Hippocampal formation (tissue), 2 donors: Measurements from ENCODE around the gene PRDX4.
"Not testable (repeated sequence)": the region's sequence is repeated elsewhere in the genome, so short reads cannot be mapped to it uniquely, and the experiment has no call there.

ENCODE experiments used
- DNase-seq, 2 donors: peaks; one replicate each; lab custom pipeline; 2025; lab: John Stamatoyannopoulos, UW

Gene PRDX4

DNA sequence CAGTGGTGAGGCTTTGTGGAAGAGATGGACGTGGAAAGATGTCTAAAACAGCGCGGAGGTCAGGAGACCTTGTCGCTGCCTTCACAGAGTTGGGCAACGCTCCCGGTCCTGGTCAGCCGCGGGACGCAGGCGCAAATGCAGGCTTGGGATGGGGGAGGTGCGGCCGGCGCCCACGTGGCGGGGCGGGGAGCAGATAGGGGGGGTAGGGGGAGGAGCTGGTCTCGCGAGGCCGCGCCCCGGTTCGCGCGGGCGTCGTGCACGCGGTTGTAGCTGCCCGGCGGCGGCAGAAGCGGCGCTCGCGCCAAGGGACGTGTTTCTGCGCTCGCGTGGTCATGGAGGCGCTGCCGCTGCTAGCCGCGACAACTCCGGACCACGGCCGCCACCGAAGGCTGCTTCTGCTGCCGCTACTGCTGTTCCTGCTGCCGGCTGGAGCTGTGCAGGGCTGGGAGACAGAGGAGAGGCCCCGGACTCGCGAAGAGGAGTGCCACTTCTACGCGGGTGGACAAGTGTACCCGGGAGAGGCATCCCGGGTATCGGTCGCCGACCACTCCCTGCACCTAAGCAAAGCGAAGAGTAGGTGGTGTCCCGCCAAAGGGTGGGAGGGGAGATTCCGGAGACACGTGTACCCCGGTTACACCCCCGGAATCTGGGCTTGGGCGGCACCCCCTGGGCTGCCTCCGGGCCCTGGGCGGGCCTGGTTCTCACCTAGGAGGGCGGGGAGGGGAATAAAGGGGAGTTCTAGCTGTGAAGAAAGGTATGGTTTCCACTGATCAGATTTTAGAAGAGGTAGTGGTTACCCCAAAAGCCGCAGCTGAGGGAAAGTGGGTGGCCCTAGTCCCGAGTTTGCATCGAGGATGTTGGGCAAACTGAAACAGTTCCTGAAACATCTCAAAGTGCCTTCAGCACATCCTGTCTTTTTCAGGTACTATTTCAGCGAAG is at the start of gene PRDX4:
TSS of gene PRDX4 (plus strand) at position 255 of the 939 bp plus-strand sequence. CDS start at position 333, 78 bp downstream.
- DNase-seq = peak; percentile 75 to 87

DNA sequence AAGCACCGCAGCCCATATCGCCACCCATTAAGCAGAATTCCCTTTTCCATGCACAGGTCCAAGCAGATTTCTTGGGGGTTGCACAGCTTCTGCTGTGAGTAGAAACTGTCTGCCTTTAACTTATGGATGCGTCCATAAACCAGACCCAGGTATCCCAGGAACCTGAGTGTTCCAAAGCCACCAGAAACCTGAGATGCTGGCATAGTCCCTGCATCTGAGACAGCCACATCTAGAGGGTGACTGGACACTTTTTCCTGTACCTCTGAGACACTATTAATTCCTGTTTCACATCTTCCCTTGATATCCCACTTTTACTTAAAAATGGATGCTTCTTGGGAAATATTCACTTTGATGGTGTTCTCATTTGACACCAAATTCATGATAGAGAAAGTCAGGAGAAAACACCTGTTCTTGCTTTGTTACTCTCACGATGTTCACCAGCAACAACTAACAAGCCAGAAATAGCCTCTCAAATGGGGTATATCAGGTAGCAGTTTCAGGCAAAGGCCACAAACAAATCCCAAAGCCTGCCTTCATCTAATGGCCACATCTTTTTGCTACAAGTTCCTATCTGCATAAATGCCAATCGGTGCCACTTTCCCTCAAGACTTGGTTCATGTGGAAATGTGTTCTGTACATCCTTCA is 45.5 kb upstream of the PRDX4 start:
- no peak for DNase-seq

DNA sequence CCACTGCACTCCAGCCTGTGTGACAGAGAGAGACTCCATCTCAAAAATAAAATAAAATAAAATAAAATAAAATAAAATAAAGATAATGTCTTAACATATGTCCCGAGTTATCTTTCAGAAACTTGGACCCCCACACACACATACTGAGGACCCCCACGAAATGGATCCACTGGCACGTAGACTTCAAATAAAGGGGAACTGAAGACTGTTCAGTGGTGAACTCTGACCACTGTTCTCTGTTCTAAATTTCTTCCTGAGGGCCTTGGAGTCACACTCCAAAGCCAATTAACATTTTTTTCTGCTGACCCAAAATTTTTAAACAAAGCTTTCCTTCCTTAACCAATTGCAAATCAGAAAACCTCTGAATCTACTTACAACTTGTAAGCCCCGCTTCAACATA is 43.5 kb upstream of the PRDX4 start:
- no peak for DNase-seq

DNA sequence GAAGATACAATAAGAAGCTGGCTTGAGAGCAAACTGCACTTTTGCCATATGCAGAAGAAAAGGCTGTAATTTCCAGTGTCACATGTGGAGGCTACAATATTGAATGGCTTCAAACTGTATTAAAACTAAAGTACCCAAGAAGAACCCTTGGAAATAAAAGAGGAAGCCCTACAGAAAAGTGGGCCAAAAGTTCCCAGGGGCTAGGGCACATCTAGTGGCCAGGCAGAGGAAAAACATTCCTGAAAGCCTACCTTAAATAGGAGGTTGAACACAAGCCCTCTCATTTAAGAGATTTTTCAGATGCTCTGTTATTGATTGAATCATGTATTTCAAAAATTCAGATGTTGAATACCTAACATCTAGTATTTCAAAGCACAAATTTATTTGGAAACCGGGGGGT is 40.6 kb upstream of the PRDX4 start:
- no peak for DNase-seq

DNA sequence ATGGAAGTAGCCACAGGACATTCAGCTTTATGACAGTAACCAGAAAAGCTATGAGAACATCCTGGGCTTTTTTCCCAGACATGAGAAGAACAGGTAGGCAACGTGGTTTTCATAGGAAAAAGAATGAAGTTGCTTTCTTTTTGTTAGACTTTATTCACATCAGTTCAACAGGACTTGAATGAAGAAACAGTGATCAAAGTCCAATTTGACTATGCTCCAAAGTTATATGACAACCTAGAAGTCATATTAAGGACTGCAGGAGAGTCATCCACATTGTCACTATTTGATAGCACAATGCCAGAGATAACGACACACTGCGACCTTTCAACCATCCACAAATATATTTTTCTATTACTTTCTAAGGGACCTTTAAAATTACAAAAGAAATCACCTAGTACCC is 39.2 kb upstream of the PRDX4 start:
- no peak for DNase-seq

DNA sequence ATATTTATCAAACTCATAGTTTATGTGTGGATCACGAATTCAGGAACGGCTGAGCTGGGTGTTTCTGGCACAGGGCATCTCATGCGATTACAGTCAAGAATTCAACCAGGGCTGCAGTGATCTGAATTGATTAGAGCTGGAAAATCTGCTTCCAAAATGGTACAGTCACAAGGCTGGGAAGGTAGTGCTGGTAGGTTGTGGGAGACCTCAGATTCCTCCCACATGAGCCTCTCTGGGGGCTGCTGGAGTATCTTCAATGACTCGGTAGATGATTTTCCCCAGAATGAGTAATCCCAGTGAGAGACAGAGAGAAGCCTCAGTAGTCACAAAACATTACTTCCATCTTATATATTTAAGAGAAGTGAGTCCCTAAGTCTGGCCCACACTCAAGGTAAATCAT is 36.2 kb upstream of the PRDX4 start:
- no peak for DNase-seq

DNA sequence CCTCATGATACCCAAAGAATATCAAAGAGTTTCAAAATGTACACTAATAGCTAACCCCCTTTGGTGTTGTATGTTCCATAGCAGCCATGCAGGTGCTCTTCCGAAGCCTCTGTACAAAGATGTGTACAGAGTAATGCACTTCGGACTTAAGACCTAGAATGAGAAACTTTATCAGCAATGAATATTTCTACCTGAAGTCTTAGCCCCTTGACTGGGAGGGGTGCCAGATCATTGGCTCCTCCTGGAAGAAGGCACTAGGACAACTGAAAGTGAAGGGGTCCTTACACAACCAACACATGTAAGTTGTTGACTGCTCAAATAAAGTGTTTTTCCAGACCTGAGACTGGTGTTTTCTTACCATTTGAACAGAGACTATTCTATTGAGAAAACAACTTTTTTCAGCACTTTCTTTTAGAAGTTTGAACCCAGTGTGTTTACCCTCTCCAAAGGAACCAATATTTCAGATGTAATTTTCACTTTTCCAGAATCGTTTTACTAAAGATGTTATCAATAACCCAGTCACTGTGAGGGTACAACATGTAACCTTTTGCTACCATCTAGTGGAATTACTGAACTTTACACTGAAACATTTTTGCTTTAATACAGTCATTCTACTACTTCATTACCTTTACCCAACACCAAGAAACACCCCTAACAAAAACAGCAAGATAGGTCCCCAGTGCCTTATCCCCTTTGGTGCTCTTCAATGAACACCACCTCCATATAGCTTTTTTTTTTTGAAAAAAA is 33.3 kb upstream of the PRDX4 start:
- no peak for DNase-seq

DNA sequence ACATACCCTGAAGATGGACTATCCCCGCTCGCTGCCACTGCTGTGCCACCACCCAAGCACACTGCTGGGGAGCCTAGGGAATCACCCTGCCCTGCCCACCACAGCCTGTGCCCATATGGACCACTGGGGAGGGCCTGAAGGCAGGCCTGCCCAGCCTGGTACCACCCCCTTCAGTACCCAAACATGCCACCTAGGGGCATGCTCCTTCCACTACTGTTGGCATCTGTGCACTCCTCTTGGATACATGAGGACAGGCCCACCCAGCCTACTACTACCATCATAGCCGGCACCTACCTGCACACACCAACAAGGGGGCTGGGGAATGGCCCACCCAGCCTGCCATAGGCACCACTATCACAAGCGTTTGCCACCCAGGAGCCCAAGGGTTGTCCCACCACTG is 30.1 kb upstream of the PRDX4 start:
- no peak for DNase-seq

DNA sequence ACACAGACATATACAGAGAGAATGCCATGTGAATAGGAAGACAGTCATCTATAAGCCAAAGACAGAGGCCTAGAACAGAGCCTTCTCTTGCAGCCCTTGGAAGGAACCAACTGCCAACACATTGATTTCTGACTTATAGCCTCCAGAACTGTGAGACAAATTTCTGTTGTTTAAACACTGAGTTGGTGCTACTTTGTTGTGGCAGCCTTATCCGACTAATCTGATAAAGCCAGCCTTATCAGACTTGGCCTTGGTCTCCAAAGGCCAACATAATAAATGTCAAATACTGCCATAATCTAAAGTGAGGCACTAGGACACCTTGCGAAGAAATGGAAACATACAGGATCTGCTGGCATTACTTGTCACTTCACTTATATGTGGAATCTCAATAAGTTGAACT is 24.3 kb upstream of the PRDX4 start:
- DNase-seq = no peak

DNA sequence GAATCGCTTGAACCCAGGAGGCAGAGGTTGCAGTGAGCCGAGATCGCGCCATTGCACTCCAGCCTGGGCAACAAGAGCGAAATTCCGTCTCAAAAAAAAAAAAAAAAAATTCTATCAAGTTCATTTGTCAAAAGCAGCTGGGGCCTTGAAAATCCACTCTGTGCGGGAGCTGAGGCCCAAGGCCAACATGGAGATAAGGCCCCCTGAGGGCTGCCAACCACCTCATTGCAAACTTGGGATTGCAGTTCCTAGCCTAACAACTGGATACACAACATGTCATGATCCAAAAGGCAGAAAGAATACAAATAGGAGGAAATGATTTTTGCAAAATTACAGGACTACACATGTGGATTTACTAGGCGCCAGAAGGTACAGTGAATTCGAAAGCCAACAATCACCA is 22.5 kb upstream of the PRDX4 start:
- DNase-seq = no peak

DNA sequence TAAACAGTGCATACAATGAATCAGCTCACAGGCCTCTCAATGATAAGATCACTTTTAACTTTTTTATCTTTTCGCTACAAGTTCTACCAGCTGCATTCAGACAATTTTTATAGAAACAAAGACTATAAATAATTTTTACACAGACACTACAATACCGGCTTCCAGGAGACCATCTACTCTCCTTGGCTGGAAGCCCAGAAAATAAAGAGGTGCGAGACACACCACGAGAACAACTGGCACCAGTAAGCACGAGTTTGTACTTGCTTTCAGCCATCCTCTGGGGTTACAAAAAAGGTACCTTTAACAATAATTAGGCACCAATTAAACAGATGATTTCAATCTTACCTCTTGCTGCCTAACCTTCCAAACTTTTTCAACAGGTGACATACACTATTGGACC is 11.2 kb upstream of the PRDX4 start:
- DNase-seq = no peak

DNA sequence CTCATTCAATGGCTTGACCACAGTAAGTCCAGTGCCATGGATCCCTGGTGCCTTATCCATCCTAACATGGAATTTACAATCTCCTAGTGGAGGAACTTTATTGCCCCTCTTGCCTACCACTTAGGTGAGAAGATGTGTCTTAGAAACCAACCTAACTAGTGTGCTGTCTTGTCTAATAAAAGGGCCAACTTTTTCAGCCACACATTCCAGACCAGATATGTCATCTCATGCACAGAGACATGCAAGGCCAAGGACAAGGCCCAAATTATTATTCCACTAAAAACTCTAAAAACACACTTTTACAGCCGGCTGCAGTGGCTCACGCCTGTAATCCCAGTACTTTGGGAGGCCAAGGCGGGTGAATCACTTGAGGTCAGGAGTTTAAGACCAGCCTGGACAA is 10.6 kb upstream of the PRDX4 start:
- no peak for DNase-seq

DNA sequence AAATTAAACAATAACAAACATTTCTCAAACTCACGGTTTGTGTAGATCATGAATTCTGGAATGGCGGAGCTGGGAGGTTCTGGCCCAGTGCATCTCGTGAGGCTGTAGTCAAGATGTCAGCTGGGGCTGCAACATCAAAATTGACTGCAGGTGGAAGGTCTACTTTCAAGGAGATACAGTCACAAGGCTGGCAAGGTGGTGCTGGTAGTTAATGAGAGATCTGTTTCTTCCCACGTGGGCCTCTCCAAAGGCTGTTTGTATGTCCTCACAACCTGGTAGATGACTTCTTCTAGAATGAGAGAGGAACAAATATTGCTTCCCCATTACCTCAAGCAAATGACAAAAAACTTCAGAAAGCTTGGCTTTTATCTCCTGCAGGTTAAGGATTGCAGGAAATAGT is 8.0 kb upstream of the PRDX4 start:
- no peak for DNase-seq

DNA sequence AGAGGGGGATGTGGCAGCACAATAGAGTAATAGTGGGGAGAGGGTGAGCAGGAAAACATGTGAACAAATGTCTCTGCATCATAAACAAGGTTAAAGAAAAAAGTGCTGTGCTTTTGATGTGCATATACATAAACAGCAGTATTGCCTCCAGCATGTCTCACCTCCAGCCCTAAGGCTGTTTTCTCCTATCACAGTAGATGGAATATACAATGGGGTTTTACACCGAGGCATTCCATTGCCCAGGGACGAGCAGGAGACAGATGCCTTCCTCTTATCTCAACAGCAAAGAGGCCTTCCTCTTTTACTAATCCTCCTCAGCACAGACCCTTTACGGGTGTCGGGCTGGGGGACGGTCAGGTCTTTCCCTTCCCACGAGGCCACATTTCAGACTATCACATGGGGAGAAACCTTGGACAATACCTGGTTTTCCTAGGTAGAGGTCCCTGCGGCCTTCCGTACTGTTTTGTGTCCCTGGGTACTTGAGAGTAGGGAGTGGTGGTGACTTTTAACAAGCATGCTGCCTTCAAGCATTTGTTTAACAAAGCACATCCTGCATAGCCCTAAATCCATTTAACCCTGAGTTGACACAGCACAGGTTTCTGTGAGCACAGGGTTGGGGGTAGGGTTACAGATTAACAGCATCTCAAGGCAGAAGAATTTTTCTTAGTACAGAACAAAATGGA is 7.1 kb upstream of the PRDX4 start:
- not testable (repeated sequence) for DNase-seq

DNA sequence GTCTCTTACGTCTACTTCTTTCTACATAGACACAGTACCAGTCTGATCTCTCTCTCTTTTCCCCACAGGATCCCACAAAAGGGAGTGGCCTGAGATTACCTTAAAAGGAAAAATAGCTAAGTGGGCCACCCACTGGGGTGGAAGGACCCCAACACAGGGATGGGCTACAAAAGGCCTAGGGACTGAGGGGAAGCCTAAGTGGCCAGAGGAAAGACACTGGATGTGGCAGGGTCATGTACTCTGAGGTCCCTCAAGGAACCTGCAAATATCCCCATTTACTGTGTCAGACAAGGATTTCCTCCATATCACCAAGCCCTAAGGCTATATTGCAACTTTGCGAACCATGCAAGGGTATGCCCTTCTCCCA is 6.5 kb upstream of the PRDX4 start:
- no peak for DNase-seq

DNA sequence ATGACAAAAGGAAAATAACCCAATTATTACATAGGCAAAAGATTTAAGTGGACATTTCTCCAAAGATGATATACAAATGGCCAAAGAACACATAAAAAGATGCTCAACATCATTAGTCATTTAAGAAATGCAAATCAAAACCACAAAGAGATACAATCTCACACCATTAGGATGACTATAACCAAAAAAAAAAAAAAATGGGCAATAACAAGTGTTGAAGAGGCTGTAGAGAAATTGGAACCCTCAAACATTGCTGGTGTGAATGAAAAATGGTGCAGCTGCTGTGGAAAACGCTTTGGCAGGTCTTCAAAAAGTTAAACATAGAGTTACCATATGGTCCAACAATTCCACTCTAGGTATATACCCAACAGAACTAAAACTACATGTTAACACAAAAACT is 5.6 kb upstream of the PRDX4 start:
- DNase-seq = no peak

DNA sequence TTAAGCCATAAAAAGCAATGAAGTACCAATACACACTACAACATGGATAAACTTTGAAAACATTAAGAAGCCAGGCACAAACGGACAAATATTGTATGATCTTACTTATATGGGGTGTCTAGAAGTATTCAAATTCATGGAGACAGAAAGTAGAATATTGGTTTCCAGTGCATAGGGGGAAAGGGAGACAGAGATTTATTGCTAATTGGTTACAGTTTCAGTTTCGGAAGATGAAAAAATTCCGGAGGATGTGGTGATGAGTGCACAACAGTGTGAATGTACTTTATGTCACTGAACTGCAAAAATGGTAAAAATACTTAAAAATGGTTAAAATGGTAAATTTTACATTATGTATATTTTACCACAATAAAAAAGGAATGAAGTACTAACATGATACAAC is 5.1 kb upstream of the PRDX4 start:
- DNase-seq = no peak

DNA sequence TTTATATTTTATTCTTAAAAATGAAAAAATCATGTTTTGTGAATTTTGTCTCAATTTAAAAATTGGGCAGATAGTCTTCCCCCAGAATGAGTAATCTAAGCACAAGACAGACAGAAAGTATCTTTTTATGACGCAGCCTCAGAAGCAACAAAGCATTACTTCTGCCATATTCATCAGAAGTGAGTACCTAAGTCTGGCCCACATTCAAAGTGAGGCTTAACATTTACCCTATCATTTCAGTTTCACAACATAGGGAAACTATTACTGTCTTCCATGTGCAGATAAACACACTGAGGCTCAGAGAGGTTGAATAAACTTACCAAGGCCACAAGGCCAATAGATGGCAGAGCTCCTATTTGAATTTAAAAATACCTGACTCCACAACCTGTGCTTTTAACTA is 4.4 kb upstream of the PRDX4 start:
- DNase-seq = no peak

DNA sequence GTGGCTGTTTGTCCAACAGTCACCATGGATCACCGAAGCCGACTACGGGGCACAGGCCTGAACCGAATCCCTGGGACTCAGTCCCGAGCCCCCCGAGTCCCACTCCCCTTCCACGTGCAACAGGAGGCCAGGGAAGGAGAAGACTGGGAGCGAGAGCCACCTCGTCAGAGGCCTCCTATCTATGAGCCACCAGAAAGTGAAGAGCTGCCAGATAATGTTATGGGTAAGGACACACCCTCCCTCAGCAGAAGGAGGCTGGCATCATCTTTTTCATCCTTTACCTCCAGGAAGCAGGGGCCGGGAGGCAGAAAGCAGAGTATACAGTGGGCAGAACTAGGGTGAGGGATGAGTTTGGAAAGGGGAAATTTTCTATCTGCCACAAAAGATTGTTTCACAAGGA is 2.8 kb upstream of the PRDX4 start:
- no peak for DNase-seq

DNA sequence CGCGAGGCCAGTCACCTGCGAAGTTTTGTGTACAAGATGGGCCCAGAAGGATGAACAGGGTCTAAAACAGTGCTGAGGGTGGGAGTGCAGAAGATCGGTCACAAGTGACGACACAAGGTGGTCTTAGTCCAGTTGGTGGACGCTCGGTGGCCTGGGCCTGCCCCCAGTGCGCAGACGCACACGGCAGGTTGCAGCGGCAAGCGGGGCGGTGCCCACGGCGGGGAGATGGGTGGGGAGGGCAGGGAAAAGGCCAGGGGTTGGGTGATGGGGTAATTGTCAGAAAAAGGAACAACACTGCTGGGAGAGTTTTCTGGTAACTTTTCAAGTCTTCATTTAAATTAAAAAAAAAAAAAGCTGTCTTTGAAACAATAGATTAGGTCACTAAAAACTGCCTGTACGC is 1.0 kb upstream of the PRDX4 start:
- DNase-seq = no peak

DNA sequence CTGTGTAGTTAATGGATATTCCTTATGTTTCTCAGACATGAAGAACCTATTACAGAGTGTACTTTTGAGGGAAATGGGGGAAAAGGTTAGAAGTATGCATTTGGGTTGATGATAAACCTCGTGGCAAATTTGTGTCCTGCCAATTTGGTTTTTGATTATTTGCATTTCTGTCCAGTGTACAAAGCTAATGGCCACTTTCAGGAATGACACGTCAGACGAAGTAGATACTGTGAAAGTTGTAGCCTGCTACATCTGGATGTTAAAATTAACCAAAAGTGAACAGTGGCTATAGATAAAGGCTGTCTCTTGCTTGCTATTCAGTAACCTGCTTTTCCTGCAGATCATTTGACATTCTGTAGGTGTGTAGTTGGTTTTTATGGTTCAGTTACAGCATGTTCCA is 1.0 kb downstream of the PRDX4 start:
- no peak for DNase-seq

DNA sequence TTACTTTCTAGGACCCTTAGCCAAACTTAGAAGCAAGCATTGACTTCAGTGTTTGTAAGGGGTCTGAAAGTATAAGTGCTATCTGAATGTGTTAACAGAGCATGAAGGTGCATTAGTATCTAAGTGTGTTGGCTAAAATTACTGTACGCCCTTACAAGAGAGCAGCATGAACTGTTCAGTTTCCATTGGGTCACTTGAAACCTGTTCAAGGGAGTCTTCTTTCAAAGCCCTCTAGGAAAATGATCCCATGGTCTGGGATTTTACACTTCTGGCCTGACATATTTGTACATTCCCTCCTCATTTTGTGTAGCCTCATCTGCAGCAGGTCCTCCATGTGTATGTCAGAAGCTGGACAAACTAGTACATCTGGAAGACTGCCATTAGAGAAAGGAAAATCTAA is 3.2 kb downstream of the PRDX4 start:
- no peak for DNase-seq
